H1 (cell line): ENCODE results near the gene RASGRP1. TPM values are rescaled to one million over a fixed set of nuclear protein-coding genes. Genes with fewer than 3 reads are reported as not detected.

ENCODE experiments used
- CTCF ChIA-PET: fragments of 300-600 bp; sonication (Branson Sonifier 250); formaldehyde crosslinking; loops from one replicate; lab custom pipeline; 2021; ENCODE audit not compliant: partially characterized antibody; lab: Charles Lee
- POLR2A ChIA-PET: fragments of 300-600 bp; sonication (Branson Sonifier 250); formaldehyde crosslinking; loops from one replicate; lab custom pipeline; 2021; ENCODE audit warnings: inconsistent platforms; ENCODE audit not compliant: partially characterized antibody; lab: Charles Lee
- DNase-seq, 2 experiments: peaks; one replicate each; pipeline versions ENCODE4 v3.0.0 to v3.0.0-alpha.2; 2010 to 2022; ENCODE audit warnings: low spot score in 2 of 2, low read depth in 1 of 2, mixed read lengths in 1 of 2
- FAIRE-seq: peaks from 2 replicates; lab custom pipeline; 2011; peaks lifted over from hg19 to GRCh38; lab: Jason Lieb, UNC
- H2AFZ ChIP-seq: 2 replicates; pipeline ENCODE4 v1.8.1; 2012; ENCODE audit warnings: low read length, inconsistent platforms
- H2AK5ac ChIP-seq: 2 replicates; pipeline ENCODE4 v1.6.1; 2013; ENCODE audit warnings: low read depth, low read length
- H2BK120ac ChIP-seq: replicated peaks from 2 replicates; pipeline ENCODE3; 2013; ENCODE audit warnings: low read depth, low read length, inconsistent platforms
- H2BK12ac ChIP-seq: 2 replicates; pipeline ENCODE4 v1.6.1; 2013; ENCODE audit warnings: low read depth, low read length
- H2BK15ac ChIP-seq: 2 replicates; pipeline ENCODE4 v1.6.1; 2013; ENCODE audit warnings: low read length
- H2BK20ac ChIP-seq: 2 replicates; pipeline ENCODE4 v1.6.1; 2013; ENCODE audit warnings: low read length
- H2BK5ac ChIP-seq: 2 replicates; pipeline ENCODE4 v1.6.1; 2013; ENCODE audit warnings: low read depth, low read length
- H3K14ac ChIP-seq: 2 replicates; pipeline ENCODE4 v1.6.1; 2013; ENCODE audit warnings: inconsistent platforms; ENCODE audit not compliant: insufficient read length
- H3K18ac ChIP-seq: 2 replicates; pipeline ENCODE4 v1.6.1; 2013; ENCODE audit warnings: low read length; ENCODE audit errors: extremely low read depth
- H3K23ac ChIP-seq: 2 replicates; pipeline ENCODE4 v1.6.1; 2013; ENCODE audit warnings: inconsistent platforms; ENCODE audit not compliant: insufficient read length
- H3K23me2 ChIP-seq: 2 replicates; pipeline ENCODE4 v1.6.1; 2013; ENCODE audit warnings: low read depth, low read length
- H3K27ac ChIP-seq: 2 replicates; pipeline ENCODE4 v1.6.1; 2011; ENCODE audit warnings: low read depth, low read length, inconsistent platforms
- H3K27me3 ChIP-seq, 4 experiments: replicated peaks in 1 of 4; 1 replicate in 1 of 4; 2 replicates in 3 of 4; pipeline versions ENCODE4 v1.6.1 to v1.8.1; 2011 to 2013; ENCODE audit warnings: low read length in 3 of 4, mild to moderate bottlenecking in 3 of 4, inconsistent platforms in 2 of 4, mixed read lengths in 2 of 4, moderate library complexity in 1 of 4; ENCODE audit not compliant: control insufficient read depth in 3 of 4, insufficient read depth in 3 of 4; ENCODE audit errors: extremely low read depth in 1 of 4
- H3K36me3 ChIP-seq, 4 experiments: 2 replicates each; pipeline versions ENCODE4 v1.6.1 to v1.8.1; 2011 to 2013; ENCODE audit warnings: mild to moderate bottlenecking in 4 of 4, low read length in 3 of 4, moderate library complexity in 2 of 4, control low read depth in 1 of 4, inconsistent platforms in 1 of 4; ENCODE audit not compliant: insufficient read depth in 4 of 4, control insufficient read depth in 2 of 4
- H3K4ac ChIP-seq: replicated peaks from 2 replicates; pipeline ENCODE3; 2013; ENCODE audit warnings: low read length, low read depth, mixed read lengths, inconsistent platforms; ENCODE audit not compliant: insufficient read length
- H3K4me1 ChIP-seq, 4 experiments: replicated peaks in 1 of 4; 1 replicate in 1 of 4; 2 replicates in 3 of 4; pipeline versions ENCODE4 v1.6.1 to v1.8.1; 2011 to 2013; ENCODE audit warnings: low read length in 3 of 4, inconsistent platforms in 2 of 4, mixed read lengths in 1 of 4; ENCODE audit not compliant: insufficient read depth in 4 of 4, control insufficient read depth in 3 of 4
- H3K4me2 ChIP-seq, 2 experiments: 2 replicates each; pipeline versions ENCODE4 v1.6.1 to v1.8.1; 2011 to 2013; ENCODE audit warnings: low read depth in 2 of 2, low read length in 2 of 2, control low read depth in 1 of 2, inconsistent platforms in 1 of 2, mild to moderate bottlenecking in 1 of 2; ENCODE audit not compliant: insufficient read depth in 1 of 2
- H3K4me3 ChIP-seq, 4 experiments: fragments of 200-600, 300-600 bp in 1 of 4; sonication (generic), shearing (Covaris generic), sonication (Bioruptor Twin) in 1 of 4; 2 replicates each; pipeline versions ENCODE4 v1.5.1 to v1.8.1; 2011 to 2016; ENCODE audit warnings: low read length in 4 of 4, low read depth in 3 of 4, control low read depth in 2 of 4, inconsistent platforms in 2 of 4, mild to moderate bottlenecking in 2 of 4, mixed read lengths in 1 of 4, moderate library complexity in 1 of 4; ENCODE audit not compliant: insufficient read depth in 2 of 4; ENCODE audit errors: extremely low read depth in 1 of 4
- H3K56ac ChIP-seq: replicated peaks from 2 replicates; pipeline ENCODE3; 2013; ENCODE audit warnings: low read depth, mild to moderate bottlenecking, mixed read lengths, low read length, inconsistent platforms; ENCODE audit not compliant: insufficient read length
- H3K79me1 ChIP-seq: 2 replicates; pipeline ENCODE4 v1.6.1; 2013; ENCODE audit warnings: low read depth, low read length, control low read depth
- H3K79me2 ChIP-seq, 2 experiments: 2 replicates each; pipeline versions ENCODE4 v1.6.1 to v1.8.1; 2012 to 2013; ENCODE audit warnings: low read length in 2 of 2, mild to moderate bottlenecking in 2 of 2, inconsistent platforms in 1 of 2; ENCODE audit not compliant: insufficient read depth in 2 of 2, control insufficient read depth in 1 of 2
- H3K9ac ChIP-seq, 4 experiments: replicated peaks in 1 of 4; 1 replicate in 1 of 4; 2 replicates in 3 of 4; pipeline versions ENCODE4 v1.6.1 to v1.8.1; 2011 to 2013; ENCODE audit warnings: low read depth in 3 of 4, low read length in 3 of 4, control low read depth in 2 of 4, mild to moderate bottlenecking in 2 of 4, moderate library complexity in 2 of 4, inconsistent platforms in 1 of 4; ENCODE audit errors: extremely low read depth in 1 of 4
- H3K9me3 ChIP-seq, 2 experiments: 2 replicates each; pipeline versions ENCODE4 v1.6.1 to v1.8.1; 2012 to 2013; ENCODE audit warnings: mild to moderate bottlenecking in 2 of 2, moderate library complexity in 2 of 2, control low read depth in 1 of 2, inconsistent platforms in 1 of 2, low read depth in 1 of 2, low read length in 1 of 2, mixed read lengths in 1 of 2; ENCODE audit not compliant: insufficient read depth in 2 of 2
- H4K20me1 ChIP-seq, 2 experiments: replicated peaks in 1 of 2; 2 replicates each; pipeline versions ENCODE3 to v1.8.1; 2011 to 2013; ENCODE audit warnings: inconsistent platforms in 2 of 2, low read length in 2 of 2, mild to moderate bottlenecking in 1 of 2; ENCODE audit not compliant: insufficient read depth in 2 of 2, control insufficient read depth in 1 of 2
- H4K5ac ChIP-seq: 2 replicates; pipeline ENCODE4 v1.6.1; 2013; ENCODE audit warnings: low read length, low read depth, mixed read lengths, inconsistent platforms; ENCODE audit not compliant: insufficient read length
- H4K8ac ChIP-seq: 2 replicates; pipeline ENCODE4 v1.8.0; 2013; ENCODE audit warnings: mild to moderate bottlenecking, moderate library complexity, low read length, inconsistent platforms; ENCODE audit not compliant: insufficient read depth; ENCODE audit errors: extremely low read depth
- H4K91ac ChIP-seq: replicated peaks from 2 replicates; pipeline ENCODE3; 2013; ENCODE audit warnings: low read length, mixed read lengths, inconsistent platforms; ENCODE audit not compliant: insufficient read length
- CEBPB ChIP-seq: IDR thresholded peaks from 2 replicates; pipeline ENCODE4 v1.6.1; 2012; ENCODE audit warnings: low read depth, low read length
- CHD1 ChIP-seq: IDR thresholded peaks from 2 replicates; pipeline ENCODE4 v1.6.1; 2012; ENCODE audit warnings: low read depth, low read length, improper control_type of control experiment
- EZH2 ChIP-seq: fragments of 200-600 bp; sonication (generic); IDR thresholded peaks from 2 replicates; pipeline ENCODE4 v1.7.1; 2012; ENCODE audit warnings: low read depth, mild to moderate bottlenecking, moderate library complexity, low read length, inconsistent platforms; ENCODE audit not compliant: severe bottlenecking
- RBBP5 ChIP-seq: IDR thresholded peaks from 2 replicates; pipeline ENCODE4 v1.7.1; 2012; ENCODE audit warnings: low read depth, mild to moderate bottlenecking, inconsistent platforms, low read length, moderate library complexity, borderline replicate concordance
- RFX5 ChIP-seq: IDR thresholded peaks from 2 replicates; pipeline ENCODE4 v1.6.1; 2011; ENCODE audit warnings: low read depth, low read length, improper control_type of control experiment, borderline replicate concordance
- RXRA ChIP-seq: IDR thresholded peaks from 2 replicates; pipeline ENCODE4 v1.6.1; 2011; ENCODE audit warnings: low read depth, mild to moderate bottlenecking, low read length, moderate library complexity; ENCODE audit not compliant: insufficient read depth
- SIX5 ChIP-seq: IDR thresholded peaks from 2 replicates; pipeline ENCODE4 v1.6.1; 2011; ENCODE audit warnings: mild to moderate bottlenecking, low read depth, low read length
- TCF12 ChIP-seq: IDR thresholded peaks from 2 replicates; pipeline ENCODE4 v1.6.1; 2011; ENCODE audit warnings: low read depth, mild to moderate bottlenecking, low read length
- YY1 ChIP-seq: IDR thresholded peaks from 2 replicates; pipeline ENCODE4 v1.6.1; 2011; ENCODE audit warnings: low read depth, mild to moderate bottlenecking, low read length
- WGBS, 2 experiments: shearing (Covaris generic) in 1 of 2; methylation state at CpG; one replicate each; pipeline versions ENCODE4 v1.1.6 to v1.1.7; 2013 to 2015; ENCODE audit warnings: low lambda C conversion rate in 2 of 2, mixed read lengths in 2 of 2, inconsistent platforms in 1 of 2, low coverage in 1 of 2, missing lambda C conversion rate in 1 of 2; ENCODE audit not compliant: insufficient replicate concordance in 2 of 2, insufficient coverage in 1 of 2, insufficient read length in 1 of 2; ENCODE audit errors: extremely low coverage in 1 of 2, missing lambda C conversion rate in 1 of 2; 5-methylcytosine and 5-hydroxymethylcytosine counted together
- polyA plus RNA-seq, 7 experiments: library from polyadenylated mRNA; depleted of rRNA in 3 of 7; stranded (reverse) in 5 of 7; unstranded in 2 of 7; fragments of >200 nt in 5 of 7; fragments of 200-250 nt in 2 of 7; gene quantifications; 1 replicate in 5 of 7; 2 replicates in 1 of 7; 4 replicates in 1 of 7; pipeline versions ENCODE4 v1.2.1 to v1.2.3, GENCODE V29; 2011 to 2013; ENCODE audit warnings: missing spikeins in 2 of 7, mixed read lengths in 2 of 7
- total RNA-seq: library from RNA; stranded (reverse); fragmentation: NEBNext Ultra II Directional; extraction: Animal tissue kit (Norgen Biotek cat#: 25700); gene quantifications from 2 replicates; pipeline ENCODE4 v1.2.1, GENCODE V29; 2021

Gene RASGRP1
- total and polyA plus RNA-seq, 2 of the 8 experiments (the other 6 are each of a cell fraction or from before 2014, with no cell fraction given) = 1.1 to 2.1 TPM

DNA sequence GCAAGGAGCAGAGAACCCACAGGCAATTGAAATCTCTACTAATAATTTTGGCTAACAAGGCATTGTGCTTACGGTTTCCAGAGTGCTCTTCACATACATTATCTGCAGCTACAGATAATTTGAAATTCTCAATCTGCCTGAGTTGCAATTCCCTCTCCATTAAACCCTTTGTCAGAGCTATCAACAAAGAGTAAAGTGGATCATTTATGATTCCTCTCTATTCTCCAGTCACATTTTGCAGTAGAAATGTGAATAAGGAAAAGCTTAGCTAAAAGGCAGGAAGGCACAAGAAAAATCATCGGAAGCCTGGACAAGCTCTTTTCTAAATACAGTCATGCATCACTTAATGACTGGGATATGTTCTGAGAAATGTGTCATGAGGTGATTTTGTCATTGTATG is 61.1 kb downstream of the RASGRP1 start:
- no peaks in the 10 kb centered on the region for H3K23me2 ChIP-seq
- TF ChIP-seq CEBPB (no peak), TCF12 (no peak), RBBP5 (no peak), SIX5 (no peak), RXRA (no peak), EZH2 (no peak), CHD1 (no peak), RFX5 (no peak), YY1 (no peak)

More for the DNA sequence above, 61.1 kb downstream of the RASGRP1 start:
- Histone ChIP-seq H3K79me1 (no peaks in the 10 kb centered on the region), H3K4ac (no peak overlapping the region), H4K5ac (no peak overlapping the region), H2BK5ac (no peak overlapping the region), H3K56ac (no peak overlapping the region), H3K4me3 (no peak overlapping the region), H4K8ac (no peak overlapping the region), H4K20me1 (peaks cover 0 to 2% of the 10 kb centered on the region in 2 experiments), H3K79me2 (no peaks in the 10 kb centered on the region), H2BK120ac (no peak overlapping the region), H2BK15ac (no peak overlapping the region), H3K9ac (no peak overlapping the region), H3K14ac (no peak overlapping the region), H3K23ac (no peak overlapping the region), H2AK5ac (no peak overlapping the region), H3K4me1 (no peaks in the 10 kb centered on the region), H3K27ac (no peak overlapping the region), H3K4me2 (no peak overlapping the region), H3K9me3 (no peaks in the 10 kb centered on the region), H3K18ac (no peak overlapping the region), H2AFZ (no peak overlapping the region), H3K36me3 (no peaks in the 10 kb centered on the region), H4K91ac (no peak overlapping the region), H2BK12ac (no peak overlapping the region), H2BK20ac (no peak overlapping the region), H3K27me3 (no peaks in the 10 kb centered on the region)
- POLR2A ChIA-PET = interaction anchor here (0.9 to 1.6 kb wide), 3 partner anchors 9 to 15 kb away, joined by 3 to 6 read pairs (median 3); no protein-coding TSS in a partner anchor
- DNase-seq (no peak), FAIRE-seq (no peak)
- WGBS, 2 experiments = 91% methylated on average over 2 of the region's 2 CpGs; no CpG with 5 or more reads in 1 of the 2 experiments
- CTCF ChIA-PET = interaction anchor here (0.5 to 4.9 kb wide), 9 partner anchors 12 to 196 kb away, joined by 3 to 24 read pairs (median 6); no protein-coding TSS in a partner anchor
